ENCODE results near the gene RPS16. TPM values are rescaled to one million over a fixed set of nuclear protein-coding genes. Genes with fewer than 3 reads are reported as not detected.

RPS16 gene
- total and polyA plus RNA-seq, 5 donors from 2014 or later: 1,440 to 2,708 (median 2,162) TPM

- Histone ChIP-seq H3K4me1 (ENCODE audit: control insufficient read depth, insufficient read depth, low read length, poor library complexity, severe bottlenecking) (peaks cover 22% of the 10 kb centered on the region), H3K9me3 (ENCODE audit: control insufficient read depth in 2 of 2, low read length in 2 of 2) (no peaks in the 10 kb centered on the region), H3K27me3 (ENCODE audit: control insufficient read depth, insufficient read depth, low read length) (no peaks in the 10 kb centered on the region), H3K4me3 (ENCODE audit: low read depth, low read length) (peak within 1 kb of the TSS; percentile 91), H3K36me3 (ENCODE audit: control insufficient read depth, insufficient read depth, low read length) (peaks cover 51% of the 10 kb centered on the region), H3K27ac (ENCODE audit: insufficient read depth, low read length, poor library complexity, severe bottlenecking) (peak within 1 kb of the TSS; percentile 99)
- H3K4me3 Mint-ChIP-seq: peak within 1 kb of the TSS; percentile 89 to 98 (median 98)
- DNase-seq (peak; percentile 96 to 100 (median 99)), ATAC-seq (ENCODE audit: low read depth in 2 of 2) (peak; percentile 94 to 95)
- peaks cover 0 to 39% (median 23%) of the 10 kb centered on the region in 4 donors for H3K4me1 Mint-ChIP-seq
- H3K9me3 Mint-ChIP-seq: no peaks in the 10 kb centered on the region
- H3K27me3 Mint-ChIP-seq: no peaks in the 10 kb centered on the region
- H3K36me3 Mint-ChIP-seq: peaks cover 42% of the 10 kb centered on the region
- H3K27ac Mint-ChIP-seq: peak within 1 kb of the TSS; percentile 98 to 100 (median 99)
Measured at GRCh38 chr19:39390751-39391437, 44.9 kb downstream of the RPS16 start, which contains the start of the genes MED29 and PAF1. TSS of gene MED29 (plus strand) at chr19:39391378. CDS start at chr19:39391423, 45 bp downstream. TSS of gene PAF1 (minus strand) at chr19:39391106. CDS start at chr19:39390864, 242 bp downstream.

DNA sequence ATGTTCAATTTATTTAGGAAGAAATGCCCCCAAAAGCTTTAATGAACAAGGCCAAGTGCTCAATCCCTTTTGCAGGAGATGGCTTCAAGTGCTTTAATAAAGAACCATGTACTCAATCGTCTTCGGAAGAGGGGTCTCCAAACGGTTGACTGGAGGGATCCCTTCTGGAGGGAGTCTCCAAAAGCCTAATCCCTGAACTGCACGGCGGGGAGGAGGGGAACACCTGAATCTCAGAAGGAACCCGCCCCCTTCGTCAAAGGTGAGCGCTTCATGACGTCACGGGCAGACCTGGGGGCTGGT lies 45.3 kb downstream of the RPS16 start:
- H3K4me1 Mint-ChIP-seq: peaks cover 0 to 37% (median 23%) of the 10 kb centered on the region in 4 donors
- peaks cover 56% of the 10 kb centered on the region for H3K36me3 ChIP-seq (ENCODE audit: control insufficient read depth, insufficient read depth, low read length)
- ATAC-seq (ENCODE audit: low read depth in 2 of 2): no peak
- peaks cover 47% of the 10 kb centered on the region for H3K36me3 Mint-ChIP-seq
- H3K9me3 ChIP-seq (ENCODE audit: control insufficient read depth in 2 of 2, low read length in 2 of 2): no peaks in the 10 kb centered on the region
- peak overlapping the region; percentile 99 for H3K27ac ChIP-seq (ENCODE audit: insufficient read depth, low read length, poor library complexity, severe bottlenecking)
- H3K4me3 Mint-ChIP-seq: peak overlapping the region; percentile 89 to 98 (median 98)
- no peaks in the 10 kb centered on the region for H3K27me3 Mint-ChIP-seq
- H3K27ac Mint-ChIP-seq: peak overlapping the region; percentile 98 to 100 (median 99)
- H3K27me3 ChIP-seq (ENCODE audit: control insufficient read depth, insufficient read depth, low read length): no peaks in the 10 kb centered on the region
- H3K4me3 ChIP-seq (ENCODE audit: low read depth, low read length): peak overlapping the region; percentile 91
- H3K9me3 Mint-ChIP-seq: no peaks in the 10 kb centered on the region
- peak in 2 of 3 donors; percentile 81 to 84 for DNase-seq
- peaks cover 22% of the 10 kb centered on the region for H3K4me1 ChIP-seq (ENCODE audit: control insufficient read depth, insufficient read depth, low read length, poor library complexity, severe bottlenecking)

DNA sequence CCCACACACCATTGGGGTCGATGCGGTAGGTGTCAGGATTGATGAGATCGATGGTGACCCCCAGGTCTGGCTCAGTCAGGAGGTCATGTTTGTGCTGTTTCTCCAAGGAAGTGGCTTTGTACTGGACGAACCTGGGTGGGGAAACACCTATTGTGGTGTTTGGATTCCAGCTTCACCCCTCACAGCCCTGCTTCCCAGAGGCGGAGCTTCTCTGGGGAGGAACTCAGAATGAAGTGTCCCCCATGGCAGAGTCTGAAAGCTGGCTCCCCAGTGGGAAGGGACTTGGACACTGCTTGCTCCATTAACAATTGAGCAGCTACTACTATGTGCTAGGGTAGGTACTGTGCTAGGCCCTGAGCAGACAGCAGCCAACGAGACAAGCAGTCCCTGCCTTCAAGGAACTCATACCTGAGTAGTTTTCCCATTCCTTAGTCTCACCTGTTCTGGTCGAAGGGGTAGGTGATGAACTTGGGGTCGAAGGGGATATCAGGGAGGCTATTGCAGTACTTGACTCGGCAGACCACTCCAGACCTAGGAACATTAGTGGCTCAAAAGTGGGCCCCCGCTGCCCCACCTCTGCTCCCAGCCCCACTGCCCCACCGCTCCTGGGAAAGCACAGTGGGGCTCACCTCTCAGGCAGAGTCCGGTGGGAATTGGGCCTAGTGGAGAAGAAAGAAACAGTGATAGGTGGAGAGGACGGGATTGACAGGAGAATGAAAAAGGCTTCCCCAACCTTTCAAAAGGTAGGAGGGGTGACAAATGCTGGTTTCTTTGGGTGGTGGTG lies 45.9 kb downstream of the RPS16 start:
- H3K9me3 ChIP-seq (ENCODE audit: control insufficient read depth in 2 of 2, low read length in 2 of 2): no peaks in the 10 kb centered on the region
- no peaks in the 10 kb centered on the region for H3K9me3 Mint-ChIP-seq
- H3K27me3 Mint-ChIP-seq: no peaks in the 10 kb centered on the region
- peaks cover 0 to 32% (median 21%) of the 10 kb centered on the region in 4 donors for H3K4me1 Mint-ChIP-seq
- H3K36me3 ChIP-seq (ENCODE audit: control insufficient read depth, insufficient read depth, low read length): peaks cover 52% of the 10 kb centered on the region
- H3K27me3 ChIP-seq (ENCODE audit: control insufficient read depth, insufficient read depth, low read length): no peaks in the 10 kb centered on the region
- peak overlapping the region; percentile 91 for H3K4me3 ChIP-seq (ENCODE audit: low read depth, low read length)
- no peak for DNase-seq
- H3K4me1 ChIP-seq (ENCODE audit: control insufficient read depth, insufficient read depth, low read length, poor library complexity, severe bottlenecking): peaks cover 22% of the 10 kb centered on the region
- peak overlapping the region; percentile 89 to 98 (median 98) for H3K4me3 Mint-ChIP-seq
- peaks cover 43% of the 10 kb centered on the region for H3K36me3 Mint-ChIP-seq
- ATAC-seq (ENCODE audit: low read depth in 2 of 2): no peak
- H3K27ac Mint-ChIP-seq: peak overlapping the region; percentile 98 to 100 (median 99)
- H3K27ac ChIP-seq (ENCODE audit: insufficient read depth, low read length, poor library complexity, severe bottlenecking): peak overlapping the region; percentile 99

GRCh38 chr19:39388657-39389056 lies 47.1 kb downstream of the RPS16 start:
- peak overlapping the region; percentile 99 for H3K27ac ChIP-seq (ENCODE audit: insufficient read depth, low read length, poor library complexity, severe bottlenecking)
- H3K36me3 ChIP-seq (ENCODE audit: control insufficient read depth, insufficient read depth, low read length): peaks cover 45% of the 10 kb centered on the region
- H3K27ac Mint-ChIP-seq: peak overlapping the region; percentile 61 to 100 (median 99)
- H3K4me1 ChIP-seq (ENCODE audit: control insufficient read depth, insufficient read depth, low read length, poor library complexity, severe bottlenecking): peaks cover 22% of the 10 kb centered on the region
- no peaks in the 10 kb centered on the region for H3K9me3 ChIP-seq (ENCODE audit: control insufficient read depth in 2 of 2, low read length in 2 of 2)
- ATAC-seq (ENCODE audit: low read depth in 2 of 2) (no peak), DNase-seq (no peak)
- H3K4me3 ChIP-seq (ENCODE audit: low read depth, low read length): no peak overlapping the region
- H3K9me3 Mint-ChIP-seq: no peaks in the 10 kb centered on the region
- no peaks in the 10 kb centered on the region for H3K27me3 Mint-ChIP-seq
- H3K4me3 Mint-ChIP-seq: peak overlapping the region in 3 of 4 donors; percentile 56 to 59 (median 57)
- H3K4me1 Mint-ChIP-seq: peaks cover 0 to 29% (median 20%) of the 10 kb centered on the region in 4 donors
- peaks cover 39% of the 10 kb centered on the region for H3K36me3 Mint-ChIP-seq
- no peaks in the 10 kb centered on the region for H3K27me3 ChIP-seq (ENCODE audit: control insufficient read depth, insufficient read depth, low read length)

DNA sequence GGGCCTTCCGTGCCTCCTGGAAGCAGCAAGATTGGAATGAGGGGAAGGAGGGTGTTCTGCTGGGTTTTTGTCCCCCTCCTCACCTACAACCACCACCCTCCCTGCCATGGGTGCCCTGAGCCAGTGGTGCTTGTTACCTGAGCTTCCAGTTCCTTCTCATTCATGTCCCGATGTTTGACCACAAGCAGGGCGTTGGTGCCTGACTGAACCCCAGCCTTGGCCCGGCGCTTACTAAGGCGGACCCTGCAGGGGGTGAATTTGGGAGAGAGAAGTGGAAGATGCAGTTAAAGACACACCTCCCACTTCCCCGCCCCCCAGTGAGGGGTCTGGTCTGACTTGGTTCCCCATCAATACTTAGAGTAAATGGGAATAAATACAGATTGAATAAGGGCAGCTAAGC lies 49.2 kb downstream of the RPS16 start:
- Mint-ChIP-seq H3K4me3 (peak overlapping the region in 1 of 4 donors; percentile 55), H3K27ac (peak overlapping the region in 2 of 3 donors; percentile 77 to 86), H3K36me3 (peaks cover 41% of the 10 kb centered on the region), H3K9me3 (no peaks in the 10 kb centered on the region), H3K27me3 (no peaks in the 10 kb centered on the region), H3K4me1 (peaks cover 0 to 18% (median 14%) of the 10 kb centered on the region in 4 donors)
- no peak overlapping the region for H3K27ac ChIP-seq (ENCODE audit: insufficient read depth, low read length, poor library complexity, severe bottlenecking)
- peaks cover 12% of the 10 kb centered on the region for H3K4me1 ChIP-seq (ENCODE audit: control insufficient read depth, insufficient read depth, low read length, poor library complexity, severe bottlenecking)
- DNase-seq (no peak), ATAC-seq (ENCODE audit: low read depth in 2 of 2) (no peak)
- H3K4me3 ChIP-seq (ENCODE audit: low read depth, low read length): no peak overlapping the region
- no peaks in the 10 kb centered on the region for H3K27me3 ChIP-seq (ENCODE audit: control insufficient read depth, insufficient read depth, low read length)
- H3K36me3 ChIP-seq (ENCODE audit: control insufficient read depth, insufficient read depth, low read length): peaks cover 54% of the 10 kb centered on the region
- H3K9me3 ChIP-seq (ENCODE audit: control insufficient read depth in 2 of 2, low read length in 2 of 2): no peaks in the 10 kb centered on the region

DNA sequence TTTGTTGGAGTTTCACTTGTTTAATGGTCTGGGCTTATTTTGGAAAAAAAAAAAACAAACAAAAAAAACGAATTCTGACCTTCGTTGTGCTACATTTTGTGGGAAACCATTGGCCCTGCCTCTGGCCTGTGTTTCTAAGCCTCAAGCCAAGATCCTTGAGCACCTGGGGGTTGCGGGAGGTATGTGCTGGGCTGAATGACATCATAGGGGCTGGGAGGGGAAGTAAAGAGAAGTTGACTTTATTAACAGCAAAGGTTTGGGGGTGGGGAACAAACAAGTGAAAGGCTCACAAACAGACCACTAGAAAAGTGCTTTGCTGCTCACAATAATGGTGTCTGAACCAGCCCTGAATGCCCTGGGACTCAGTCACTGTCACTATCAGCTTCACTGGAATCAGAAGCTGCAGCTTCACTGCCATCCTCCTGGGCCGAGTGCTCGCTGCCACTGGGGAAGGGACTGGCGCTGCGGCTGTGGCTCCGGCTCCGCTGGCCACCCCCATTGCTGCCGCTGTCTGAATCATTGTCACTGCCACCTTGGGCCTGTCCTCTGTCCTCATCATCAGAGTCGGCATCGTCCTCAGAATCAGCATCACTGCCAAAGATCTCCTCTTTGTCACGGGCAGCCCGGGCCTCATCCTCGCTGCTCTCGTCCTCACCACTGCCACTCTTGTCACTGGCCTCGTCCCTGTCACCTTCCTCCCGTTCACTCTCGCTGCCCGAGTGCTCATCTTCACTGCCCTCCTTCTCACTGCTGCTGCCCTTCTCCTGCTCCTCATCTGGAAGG lies 49.9 kb downstream of the RPS16 start:
- H3K27me3 ChIP-seq (ENCODE audit: control insufficient read depth, insufficient read depth, low read length): no peaks in the 10 kb centered on the region
- Mint-ChIP-seq H3K9me3 (no peaks in the 10 kb centered on the region), H3K27me3 (no peaks in the 10 kb centered on the region), H3K36me3 (peaks cover 44% of the 10 kb centered on the region), H3K27ac (peak overlapping the region in 2 of 3 donors; percentile 74 to 86), H3K4me3 (peak overlapping the region in 2 of 4 donors; percentile 41 to 58), H3K4me1 (peaks cover 0 to 16% (median 10%) of the 10 kb centered on the region in 4 donors)
- peaks cover 10% of the 10 kb centered on the region for H3K4me1 ChIP-seq (ENCODE audit: control insufficient read depth, insufficient read depth, low read length, poor library complexity, severe bottlenecking)
- no peak overlapping the region for H3K27ac ChIP-seq (ENCODE audit: insufficient read depth, low read length, poor library complexity, severe bottlenecking)
- H3K36me3 ChIP-seq (ENCODE audit: control insufficient read depth, insufficient read depth, low read length): peaks cover 62% of the 10 kb centered on the region
- H3K4me3 ChIP-seq (ENCODE audit: low read depth, low read length): no peak overlapping the region
- DNase-seq (no peak), ATAC-seq (ENCODE audit: low read depth in 2 of 2) (no peak)
- no peaks in the 10 kb centered on the region for H3K9me3 ChIP-seq (ENCODE audit: control insufficient read depth in 2 of 2, low read length in 2 of 2)

GRCh38 chr19:39384839-39385568 lies 50.7 kb downstream of the RPS16 start:
- DNase-seq (no peak), ATAC-seq (ENCODE audit: low read depth in 2 of 2) (peak in 1 of 2 donors; percentile 11)
- Histone ChIP-seq H3K4me3 (ENCODE audit: low read depth, low read length) (no peak overlapping the region), H3K27me3 (ENCODE audit: control insufficient read depth, insufficient read depth, low read length) (no peaks in the 10 kb centered on the region), H3K4me1 (ENCODE audit: control insufficient read depth, insufficient read depth, low read length, poor library complexity, severe bottlenecking) (peaks cover 5% of the 10 kb centered on the region), H3K9me3 (ENCODE audit: control insufficient read depth in 2 of 2, low read length in 2 of 2) (no peaks in the 10 kb centered on the region), H3K36me3 (ENCODE audit: control insufficient read depth, insufficient read depth, low read length) (peaks cover 69% of the 10 kb centered on the region), H3K27ac (ENCODE audit: insufficient read depth, low read length, poor library complexity, severe bottlenecking) (no peak overlapping the region)
- H3K9me3 Mint-ChIP-seq: no peaks in the 10 kb centered on the region
- H3K27me3 Mint-ChIP-seq: no peaks in the 10 kb centered on the region
- H3K4me3 Mint-ChIP-seq: peak overlapping the region in 1 of 4 donors; percentile 49
- peaks cover 46% of the 10 kb centered on the region for H3K36me3 Mint-ChIP-seq
- peak overlapping the region in 2 of 3 donors; percentile 67 to 74 for H3K27ac Mint-ChIP-seq
- H3K4me1 Mint-ChIP-seq: peaks cover 0 to 10% (median 5%) of the 10 kb centered on the region in 4 donors

Data from CD4-positive, CD25-positive, alpha-beta regulatory T cell (primary cell).